Mammary epithelial cell (primary cell): ENCODE results near the gene CDC34.

ENCODE experiments used
- CTCF ChIP-seq, 2 donors: IDR thresholded peaks in 1 of 2; conservative IDR thresholded peaks in 1 of 2; 2 replicates each; pipeline ENCODE4 v1.5.1; 2011 to 2012; ENCODE audit warnings: inconsistent platforms in 2 of 2, low read length in 2 of 2, mild to moderate bottlenecking in 2 of 2, control low read depth in 1 of 2, low read depth in 1 of 2; ENCODE audit not compliant: insufficient read depth in 1 of 2; ENCODE audit errors: extremely low read depth in 1 of 2
- EZH2 ChIP-seq: IDR thresholded peaks from 2 replicates; pipeline ENCODE4 v1.6.1; 2012; ENCODE audit warnings: low read length, inconsistent platforms, borderline replicate concordance

- TF ChIP-seq CTCF (conservative IDR thresholded peaks at IDR 0.05 in 1 of 2, IDR thresholded peaks at IDR 0.05 in 1 of 2; ENCODE audit: extremely low read depth in 1 of 2, insufficient read depth in 1 of 2, low read depth in 1 of 2, low read length in 2 of 2) (no peak), EZH2 (no peak)
Observed at GRCh38 chr19:507286-508203, 24.0 kb upstream of the CDC34 start, which contains the start of gene TPGS1.
